ENCODE results near the gene MLST8. TPM values are rescaled to one million over a fixed set of nuclear protein-coding genes. Genes with fewer than 3 reads are reported as not detected.

The MLST8 gene
- polyA plus RNA-seq, 1 donor (not counting 4 experiments of a cell fraction or from before 2014, with no cell fraction given), result 35.7 TPM

DNA sequence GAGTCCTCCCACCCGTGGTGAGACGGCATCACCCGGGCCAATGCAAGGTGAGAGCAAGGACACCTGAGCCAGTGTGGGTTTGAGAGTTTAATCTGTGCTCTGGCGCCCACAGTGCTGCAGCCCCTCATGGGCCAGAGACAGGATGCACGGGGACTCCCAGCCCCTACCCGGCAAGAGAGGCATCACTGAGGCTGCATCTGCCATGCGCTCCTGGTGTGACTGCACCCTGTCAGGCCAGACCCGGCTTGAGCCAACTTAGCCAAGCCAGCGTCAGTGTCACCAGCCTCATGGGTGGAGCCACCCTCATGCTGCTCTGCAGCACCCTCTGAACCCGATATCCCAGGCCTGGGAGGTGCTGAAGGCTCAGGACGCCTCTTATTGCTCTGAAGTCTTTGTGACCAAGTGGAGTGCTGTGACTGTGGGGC, 6.7 kb downstream of the MLST8 start:
- H3K4me3 ChIP-seq (ENCODE audit: control insufficient read depth in 2 of 3, extremely low read depth in 1 of 3, insufficient read depth in 2 of 3, low read depth in 1 of 3, low read length in 3 of 3), result no peak overlapping the region
- H3K4me1 ChIP-seq (ENCODE audit: control insufficient read depth, extremely low read depth, insufficient read depth, low read length), result peaks cover 13% of the 10 kb centered on the region
- no peaks in the 10 kb centered on the region for H3K9me1 ChIP-seq (ENCODE audit: control insufficient read depth, extremely low read depth, insufficient read depth, low read length)
- no peaks in the 10 kb centered on the region for H4K20me1 ChIP-seq (ENCODE audit: control insufficient read depth, extremely low read depth, insufficient read depth, low read length)
- TF ChIP-seq, protein P1, sequence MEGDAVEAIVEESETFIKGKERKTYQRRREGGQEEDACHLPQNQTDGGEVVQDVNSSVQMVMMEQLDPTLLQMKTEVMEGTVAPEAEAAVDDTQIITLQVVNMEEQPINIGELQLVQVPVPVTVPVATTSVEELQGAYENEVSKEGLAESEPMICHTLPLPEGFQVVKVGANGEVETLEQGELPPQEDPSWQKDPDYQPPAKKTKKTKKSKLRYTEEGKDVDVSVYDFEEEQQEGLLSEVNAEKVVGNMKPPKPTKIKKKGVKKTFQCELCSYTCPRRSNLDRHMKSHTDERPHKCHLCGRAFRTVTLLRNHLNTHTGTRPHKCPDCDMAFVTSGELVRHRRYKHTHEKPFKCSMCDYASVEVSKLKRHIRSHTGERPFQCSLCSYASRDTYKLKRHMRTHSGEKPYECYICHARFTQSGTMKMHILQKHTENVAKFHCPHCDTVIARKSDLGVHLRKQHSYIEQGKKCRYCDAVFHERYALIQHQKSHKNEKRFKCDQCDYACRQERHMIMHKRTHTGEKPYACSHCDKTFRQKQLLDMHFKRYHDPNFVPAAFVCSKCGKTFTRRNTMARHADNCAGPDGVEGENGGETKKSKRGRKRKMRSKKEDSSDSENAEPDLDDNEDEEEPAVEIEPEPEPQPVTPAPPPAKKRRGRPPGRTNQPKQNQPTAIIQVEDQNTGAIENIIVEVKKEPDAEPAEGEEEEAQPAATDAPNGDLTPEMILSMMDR (optimal IDR thresholded peaks at IDR 0.05 in 1 of 3, IDR thresholded peaks at IDR 0.05 in 1 of 3, conservative IDR thresholded peaks at IDR 0.05 in 1 of 3; ENCODE audit: extremely low read depth in 1 of 3, insufficient read depth in 2 of 3, low read length in 3 of 3), result no peak
- no peak for TF ChIP-seq EZH2 (IDR thresholded peaks at IDR 0.05; ENCODE audit: low read length)
- peaks cover 12 to 23% of the 10 kb centered on the region in 2 experiments for H3K36me3 ChIP-seq (ENCODE audit: control insufficient read depth in 2 of 2, extremely low read depth in 1 of 2, insufficient read depth in 2 of 2, low read length in 2 of 2)
- H3K79me2 ChIP-seq (ENCODE audit: control insufficient read depth, insufficient read depth, low read length), result peaks cover 20% of the 10 kb centered on the region
- no peak for DNase-seq (ENCODE audit: low read depth, low spot score)
- H3K4me2 ChIP-seq (ENCODE audit: control insufficient read depth, extremely low read depth, insufficient read depth, low read depth, low read length), result no peak overlapping the region
- no peak for FAIRE-seq
- H3K27me3 ChIP-seq (ENCODE audit: control insufficient read depth, extremely low read depth, insufficient read depth, low read length), result no peaks in the 10 kb centered on the region
- H3K9me3 ChIP-seq (ENCODE audit: control insufficient read depth, low read depth, low read length), result no peaks in the 10 kb centered on the region
- H2AFZ ChIP-seq (ENCODE audit: control insufficient read depth, low read length), result no peak overlapping the region
- dilution Hi-C loops (cut with MboI; ENCODE audit: extremely low pct_ligation_motif_present, low sequenced_read_pairs), result no loop called here
- no peak overlapping the region for H3K27ac ChIP-seq (ENCODE audit: control insufficient read depth, insufficient read depth, low read length)
- H3K9ac ChIP-seq (ENCODE audit: control insufficient read depth, extremely low read depth, insufficient read depth, low read length), result no peak overlapping the region

- H3K9me3 ChIP-seq (ENCODE audit: control insufficient read depth, low read depth, low read length), result no peaks in the 10 kb centered on the region
- TF ChIP-seq, protein P1 (optimal IDR thresholded peaks at IDR 0.05 in 1 of 3, IDR thresholded peaks at IDR 0.05 in 1 of 3, conservative IDR thresholded peaks at IDR 0.05 in 1 of 3; ENCODE audit: extremely low read depth in 1 of 3, insufficient read depth in 2 of 3, low read length in 3 of 3), result no peak
- TF ChIP-seq EZH2 (IDR thresholded peaks at IDR 0.05; ENCODE audit: low read length), result no peak
- H3K9ac ChIP-seq (ENCODE audit: control insufficient read depth, extremely low read depth, insufficient read depth, low read length), result peak overlapping the region; percentile 78
- no peak for FAIRE-seq
- H3K27me3 ChIP-seq (ENCODE audit: control insufficient read depth, extremely low read depth, insufficient read depth, low read length), result no peaks in the 10 kb centered on the region
- DNase-seq (ENCODE audit: low read depth, low spot score), result no peak
- dilution Hi-C loops (cut with MboI; ENCODE audit: extremely low pct_ligation_motif_present, low sequenced_read_pairs), result no loop called here
- no peaks in the 10 kb centered on the region for H4K20me1 ChIP-seq (ENCODE audit: control insufficient read depth, extremely low read depth, insufficient read depth, low read length)
- H3K36me3 ChIP-seq (ENCODE audit: control insufficient read depth in 2 of 2, extremely low read depth in 1 of 2, insufficient read depth in 2 of 2, low read length in 2 of 2), result peaks cover 8 to 19% of the 10 kb centered on the region in 2 experiments
- peaks cover 20% of the 10 kb centered on the region for H3K79me2 ChIP-seq (ENCODE audit: control insufficient read depth, insufficient read depth, low read length)
- no peaks in the 10 kb centered on the region for H3K9me1 ChIP-seq (ENCODE audit: control insufficient read depth, extremely low read depth, insufficient read depth, low read length)
- H3K4me3 ChIP-seq (ENCODE audit: control insufficient read depth in 2 of 3, extremely low read depth in 1 of 3, insufficient read depth in 2 of 3, low read depth in 1 of 3, low read length in 3 of 3), result peak overlapping the region; percentile 55 to 75 (median 61)
- H3K27ac ChIP-seq (ENCODE audit: control insufficient read depth, insufficient read depth, low read length), result no peak overlapping the region
- H3K4me1 ChIP-seq (ENCODE audit: control insufficient read depth, extremely low read depth, insufficient read depth, low read length), result peaks cover 13% of the 10 kb centered on the region
- peak overlapping the region; percentile 79 for H3K4me2 ChIP-seq (ENCODE audit: control insufficient read depth, extremely low read depth, insufficient read depth, low read depth, low read length)
- no peak overlapping the region for H2AFZ ChIP-seq (ENCODE audit: control insufficient read depth, low read length)
Measured at GRCh38 chr16:2212362-2213324, 7.4 kb downstream of the MLST8 start.

Data from keratinocyte (primary cell).